Vagina (tissue), 2 donors: ENCODE data around the gene NOS3.

ENCODE experiments used
- POLR2A ChIP-seq, 2 donors: fragments of 450-650 bp; IDR thresholded peaks; one replicate each; pipeline ENCODE4 v1.6.1; 2017; ENCODE audit warnings: antibody characterized with exemption in 2 of 2, mild to moderate bottlenecking in 2 of 2, moderate library complexity in 2 of 2
- TF ChIP-seq, protein P1 (sequence below), 3 experiments: fragments of 450-650 bp in 2 of 3; fragments of 200-600 bp in 1 of 3; sonication (generic) in 1 of 3; IDR thresholded peaks; one replicate each; pipeline ENCODE4 v1.5.1; 2017 to 2019; ENCODE audit warnings: antibody characterized with exemption in 3 of 3, mild to moderate bottlenecking in 2 of 3, moderate library complexity in 2 of 3

DNA sequence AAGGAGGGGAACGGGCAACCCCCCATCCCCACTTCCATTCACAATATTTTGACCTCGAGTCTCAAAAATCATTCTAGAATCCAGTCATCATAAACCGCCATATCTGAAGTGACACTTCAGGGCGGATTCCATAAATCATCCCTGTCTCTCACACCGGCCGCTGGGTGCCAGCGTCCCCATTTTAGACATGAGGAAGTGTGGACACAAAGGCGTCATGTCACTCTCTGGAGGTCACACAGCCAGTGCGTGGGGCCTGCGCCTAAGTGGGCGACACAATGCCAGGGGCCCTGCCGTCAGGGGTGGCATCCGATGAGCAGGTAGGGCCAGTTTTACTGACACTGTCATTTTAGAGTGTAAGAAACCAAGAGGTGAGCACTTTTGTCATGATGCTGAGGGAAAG lies 32.2 kb upstream of the NOS3 start:
- TF ChIP-seq, protein P1, sequence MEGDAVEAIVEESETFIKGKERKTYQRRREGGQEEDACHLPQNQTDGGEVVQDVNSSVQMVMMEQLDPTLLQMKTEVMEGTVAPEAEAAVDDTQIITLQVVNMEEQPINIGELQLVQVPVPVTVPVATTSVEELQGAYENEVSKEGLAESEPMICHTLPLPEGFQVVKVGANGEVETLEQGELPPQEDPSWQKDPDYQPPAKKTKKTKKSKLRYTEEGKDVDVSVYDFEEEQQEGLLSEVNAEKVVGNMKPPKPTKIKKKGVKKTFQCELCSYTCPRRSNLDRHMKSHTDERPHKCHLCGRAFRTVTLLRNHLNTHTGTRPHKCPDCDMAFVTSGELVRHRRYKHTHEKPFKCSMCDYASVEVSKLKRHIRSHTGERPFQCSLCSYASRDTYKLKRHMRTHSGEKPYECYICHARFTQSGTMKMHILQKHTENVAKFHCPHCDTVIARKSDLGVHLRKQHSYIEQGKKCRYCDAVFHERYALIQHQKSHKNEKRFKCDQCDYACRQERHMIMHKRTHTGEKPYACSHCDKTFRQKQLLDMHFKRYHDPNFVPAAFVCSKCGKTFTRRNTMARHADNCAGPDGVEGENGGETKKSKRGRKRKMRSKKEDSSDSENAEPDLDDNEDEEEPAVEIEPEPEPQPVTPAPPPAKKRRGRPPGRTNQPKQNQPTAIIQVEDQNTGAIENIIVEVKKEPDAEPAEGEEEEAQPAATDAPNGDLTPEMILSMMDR (IDR thresholded peaks at IDR 0.05), result no peak
- no peak for TF ChIP-seq POLR2A (IDR thresholded peaks at IDR 0.05)
